Activated B cell treated with CpG ODN at 0.5 μM for 24 hours (primary cell): ENCODE data around the gene ZBTB46. TPM values are rescaled to one million over a fixed set of nuclear protein-coding genes. Genes with fewer than 3 reads are reported as not detected.

Source experiments
- ATAC-seq: fragments of 200-7000 bp; cut with Tn5 transposase; one replicate; pipeline ENCODE4 v1.10.0; 2021; ENCODE audit warnings: low read depth, mild to moderate bottlenecking, moderate library complexity
- CTCF ChIA-PET: fragments of 350-600 bp; sonication (Branson Sonifier 250); formaldehyde crosslinking; loops from one replicate; lab custom pipeline; 2021; ENCODE audit warnings: antibody characterized with exemption; lab: Charles Lee
- POLR2A ChIA-PET: fragments of 350-600 bp; sonication (Branson Sonifier 250); formaldehyde crosslinking; loops from one replicate; lab custom pipeline; 2021; ENCODE audit warnings: antibody characterized with exemption; lab: Charles Lee
- DNase-seq: peaks from one replicate; pipeline ENCODE4 v3.0.0; 2022
- H3K27ac Mint-ChIP-seq: one replicate; pipeline ENCODE4 v1.8.0; 2020; ENCODE audit warnings: mixed read lengths
- H3K27me3 Mint-ChIP-seq: one replicate; pipeline ENCODE4 v1.8.0; 2021; ENCODE audit warnings: mixed read lengths
- H3K36me3 Mint-ChIP-seq: one replicate; pipeline ENCODE4 v1.8.0; 2021; ENCODE audit warnings: low read depth, mixed read lengths
- H3K4me1 Mint-ChIP-seq: one replicate; pipeline ENCODE4 v1.8.0; 2021; ENCODE audit warnings: mixed read lengths
- H3K4me3 Mint-ChIP-seq: one replicate; pipeline ENCODE4 v1.8.0; 2020; ENCODE audit warnings: mild to moderate bottlenecking, mixed read lengths
- H3K9me3 Mint-ChIP-seq: one replicate; pipeline ENCODE4 v1.8.0; 2020; ENCODE audit warnings: mixed read lengths
- CTCF ChIP-seq: fragments of 200-600 bp; IDR thresholded peaks from one replicate; pipeline ENCODE4 v1.8.0; 2022; ENCODE audit warnings: antibody characterized with exemption, mild to moderate bottlenecking
- intact Hi-C: fragments of 100-400 bp; cut with micrococcal nuclease; formaldehyde crosslinking; loops from one replicate; pipeline ENCODE4 v1.15.1; 2024
- total RNA-seq: library from RNA; stranded (reverse); gene quantifications from 2 replicates; pipeline ENCODE4 v1.2.3, GENCODE V29; 2022

ZBTB46 gene
- total RNA-seq, 1 donor from 2014 or later, result 0.49 TPM

DNA sequence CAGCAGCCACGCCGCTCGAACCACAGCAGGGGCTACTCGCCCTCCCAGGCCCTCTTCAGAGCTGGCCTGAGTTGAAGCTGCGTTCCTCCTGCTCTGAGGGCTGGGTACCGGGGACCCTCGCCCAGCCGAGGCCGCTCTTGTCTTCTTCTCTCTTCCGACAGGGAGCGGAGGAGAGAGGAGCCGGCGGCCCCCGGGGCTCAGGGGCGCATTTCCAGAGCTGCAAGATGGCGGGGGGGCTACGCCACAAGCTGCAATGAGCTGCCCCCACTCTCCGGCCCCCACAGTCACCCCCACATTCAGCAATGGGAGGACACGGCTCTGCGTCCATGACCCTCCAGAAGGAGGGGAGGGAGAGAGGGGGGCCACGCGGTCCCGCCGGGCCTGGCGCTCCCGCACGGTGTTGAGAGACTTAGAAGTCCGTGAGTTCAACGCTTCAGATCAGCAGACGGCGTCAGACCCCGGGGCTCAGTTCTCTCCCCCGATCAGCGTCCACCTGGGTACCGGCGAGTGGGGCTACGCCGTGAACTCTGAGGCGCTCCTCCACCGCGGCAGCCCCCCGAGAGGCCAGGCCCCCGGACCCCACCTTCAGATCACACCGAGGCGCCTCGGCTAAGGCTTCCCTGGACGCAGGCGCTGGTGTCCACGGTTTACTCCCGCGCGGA is 59.9 kb downstream of the ZBTB46 start:
- POLR2A ChIA-PET, result no interaction called here

GRCh38 chr20:63769891-63770474 is 61.1 kb downstream of the ZBTB46 start:
- intact Hi-C loops, result no loop called here
- ChIA-PET POLR2A (interaction anchor here (0.6 kb wide), 1 partner anchor 924 kb away, joined by 3 read pairs; no protein-coding TSS in a partner anchor), CTCF (no interaction called here)
- no peak for TF ChIP-seq CTCF
- Mint-ChIP-seq H3K27me3 (peaks cover 2% of the 10 kb centered on the region), H3K4me3 (no peak overlapping the region), H3K9me3 (no peaks in the 10 kb centered on the region), H3K27ac (no peak overlapping the region), H3K4me1 (no peaks in the 10 kb centered on the region), H3K36me3 (no peaks in the 10 kb centered on the region)
- ATAC-seq (no peak), DNase-seq (no peak)

More for the DNA sequence above, 59.9 kb downstream of the ZBTB46 start:
- DNase-seq (no peak), ATAC-seq (no peak)
- no peak overlapping the region for H3K27ac Mint-ChIP-seq
- intact Hi-C loops, result no loop called here
- H3K27me3 Mint-ChIP-seq, result peaks cover 2% of the 10 kb centered on the region
- no peaks in the 10 kb centered on the region for H3K36me3 Mint-ChIP-seq
- H3K4me1 Mint-ChIP-seq, result no peaks in the 10 kb centered on the region
- TF ChIP-seq CTCF, result no peak
- no peaks in the 10 kb centered on the region for H3K9me3 Mint-ChIP-seq
- CTCF ChIA-PET, result no interaction called here
- no peak overlapping the region for H3K4me3 Mint-ChIP-seq

- intact Hi-C loops, result no loop called here
- Mint-ChIP-seq H3K36me3 (no peaks in the 10 kb centered on the region), H3K4me3 (no peak overlapping the region), H3K9me3 (no peaks in the 10 kb centered on the region), H3K27ac (no peak overlapping the region), H3K4me1 (no peaks in the 10 kb centered on the region), H3K27me3 (no peaks in the 10 kb centered on the region)
- ATAC-seq (no peak), DNase-seq (no peak)
- no peak for TF ChIP-seq CTCF
- ChIA-PET POLR2A (interaction anchor here (0.6 kb wide), 1 partner anchor 922 kb away, joined by 3 read pairs; no protein-coding TSS in a partner anchor), CTCF (no interaction called here)
Observed at GRCh38 chr20:63768591-63769515, 62.2 kb downstream of the ZBTB46 start.

DNA sequence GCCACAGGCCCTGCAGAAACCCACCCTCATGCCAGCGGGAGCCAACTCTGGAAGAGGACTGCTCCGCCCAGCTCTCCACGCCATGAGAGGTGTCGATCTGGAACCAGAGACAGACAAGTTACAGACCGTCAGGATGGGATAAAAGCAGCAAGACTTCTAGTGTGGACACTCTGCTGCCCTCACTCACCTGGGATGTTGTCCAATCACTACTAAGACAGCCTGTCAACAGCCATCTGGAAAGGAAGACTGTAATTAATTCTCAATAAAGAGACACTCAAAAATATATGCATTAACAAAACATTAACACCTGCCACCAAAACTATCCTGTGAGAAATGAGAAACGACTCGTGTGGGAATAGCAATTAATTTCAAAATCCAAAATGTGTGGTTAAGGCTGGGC is 63.2 kb downstream of the ZBTB46 start:
- Mint-ChIP-seq H3K4me3 (no peak overlapping the region), H3K27ac (no peak overlapping the region)

More for the DNA sequence above, 63.2 kb downstream of the ZBTB46 start:
- Mint-ChIP-seq H3K4me1 (no peaks in the 10 kb centered on the region), H3K9me3 (no peaks in the 10 kb centered on the region), H3K36me3 (no peaks in the 10 kb centered on the region), H3K27me3 (no peaks in the 10 kb centered on the region)
- intact Hi-C loops, result no loop called here
- ChIA-PET POLR2A (no interaction called here), CTCF (no interaction called here)
- DNase-seq, result no peak
- ATAC-seq, result no peak
- no peak for TF ChIP-seq CTCF
